A549 (cell line): ENCODE results near the gene ERRFI1. TPM values are rescaled to one million over a fixed set of nuclear protein-coding genes. Genes with fewer than 3 reads are reported as not detected.

Experiments
- ATAC-seq, 2 experiments: fragments of 200-7000 bp in 1 of 2; fragments of >200 bp in 1 of 2; cut with Nextera tagmentation in 1 of 2; cut with Tn5 transposase in 1 of 2; 3 replicates each; pipeline versions ENCODE4 v1.8.0 to v1.9.1; 2018 to 2020; ENCODE audit warnings: mild to moderate bottlenecking in 1 of 2, moderate library complexity in 1 of 2
- CTCF ChIA-PET: fragments of 300-600 bp; sonication (Branson Sonifier 250); formaldehyde crosslinking; extraction: SDS; loops from one replicate; lab custom pipeline; 2021; ENCODE audit warnings: antibody characterized with exemption, inconsistent platforms; lab: Yijun Ruan, JAX
- POLR2A ChIA-PET: fragments of 350-600 bp; formaldehyde crosslinking; extraction: SDS; loops from one replicate; lab custom pipeline; 2021; ENCODE audit warnings: antibody characterized with exemption, inconsistent platforms; lab: Yijun Ruan, JAX
- DNase-seq, 2 experiments: peaks; one replicate each; pipeline versions ENCODE4 v3.0.0 to v3.0.0-alpha.2; 2011 to 2016; ENCODE audit warnings: low read depth in 1 of 2, low spot score in 1 of 2
- FAIRE-seq: peaks from 2 replicates; lab custom pipeline; 2011; peaks lifted over from hg19 to GRCh38; lab: Jason Lieb, UNC
- H3K27ac ChIP-seq, 2 experiments: fragments of >200 bp; sonication (Bioruptor Twin); formaldehyde crosslinking; 3 replicates each; pipeline ENCODE4 v1.5.1; 2016 to 2017
- H3K4me1 ChIP-seq: fragments of >200 bp; sonication (Bioruptor Twin); formaldehyde crosslinking; 3 replicates; pipeline ENCODE4 v1.6.1; 2016
- H3K4me2 ChIP-seq: fragments of >200 bp; sonication (Bioruptor Twin); formaldehyde crosslinking; 3 replicates; pipeline ENCODE4 v1.6.1; 2016
- H3K4me3 ChIP-seq: fragments of >200 bp; sonication (Bioruptor Twin); formaldehyde crosslinking; 3 replicates; pipeline ENCODE4 v1.5.1; 2016
- H3K9me3 ChIP-seq: fragments of >200 bp; sonication (Bioruptor Twin); formaldehyde crosslinking; 3 replicates; pipeline ENCODE4 v1.6.1; 2016
- ATOH8 ChIP-seq: fragments of 250-450 bp; sonication (Bioruptor Pico); IDR thresholded peaks from 2 replicates; pipeline ENCODE4 v1.5.0; 2020; ENCODE audit warnings: low read depth, mild to moderate bottlenecking, moderate library complexity
- CBX2 ChIP-seq: fragments of 200-600 bp; sonication (generic); IDR thresholded peaks from 2 replicates; pipeline ENCODE4 v1.6.1; 2016; ENCODE audit warnings: low read depth, mild to moderate bottlenecking, borderline replicate concordance
- CBX8 ChIP-seq: fragments of 200-600 bp; sonication (generic); IDR thresholded peaks from 2 replicates; pipeline ENCODE4 v1.6.1; 2016
- CEBPB ChIP-seq, 2 experiments: fragments of >200 bp in 1 of 2; sonication (Bioruptor Twin) in 1 of 2; formaldehyde crosslinking in 1 of 2; IDR thresholded peaks; 2 replicates each; pipeline ENCODE4 v1.6.1; 2012 to 2016
- CTCF ChIP-seq: fragments of >200 bp; sonication (Bioruptor Twin); formaldehyde crosslinking; IDR thresholded peaks from 3 replicates; pipeline ENCODE4 v1.5.1; 2016
- E2F6 ChIP-seq: IDR thresholded peaks from 2 replicates; pipeline ENCODE4 v1.6.1; 2012; ENCODE audit warnings: low read depth, borderline replicate concordance
- EHF ChIP-seq: fragments of 250-450 bp; sonication (Bioruptor Pico); IDR thresholded peaks from 2 replicates; pipeline ENCODE4 v1.5.0; 2020; ENCODE audit warnings: mild to moderate bottlenecking
- EHMT2 ChIP-seq: fragments of 200-600 bp; sonication (generic); IDR thresholded peaks from 2 replicates; pipeline ENCODE4 v1.6.1; 2016; ENCODE audit warnings: antibody characterized with exemption, low read depth, mild to moderate bottlenecking, moderate library complexity
- EP300 ChIP-seq, 2 experiments: fragments of >200 bp; sonication (Bioruptor Twin); formaldehyde crosslinking; IDR thresholded peaks; 2 replicates in 1 of 2; 3 replicates in 1 of 2; pipeline ENCODE4 v1.6.1; 2016 to 2017
- FOSL2 ChIP-seq, 2 experiments: fragments of 450-650 bp in 1 of 2; fragments of >200 bp in 1 of 2; sonication (Bioruptor Twin) in 1 of 2; formaldehyde crosslinking; IDR thresholded peaks; 2 replicates each; pipeline versions ENCODE4 v1.5.0 to v1.6.1; 2016 to 2020; ENCODE audit warnings: mild to moderate bottlenecking in 1 of 2, moderate library complexity in 1 of 2
- FOXS1 ChIP-seq: fragments of 250-450 bp; sonication (Bioruptor Pico); IDR thresholded peaks from 2 replicates; pipeline ENCODE4 v1.5.0; 2020; ENCODE audit warnings: mild to moderate bottlenecking, moderate library complexity
- GATA3 ChIP-seq: IDR thresholded peaks from 2 replicates; pipeline ENCODE4 v1.6.1; 2012; ENCODE audit warnings: borderline replicate concordance
- HOXA7 ChIP-seq: fragments of 250-450 bp; sonication (Bioruptor Pico); IDR thresholded peaks from 2 replicates; pipeline ENCODE4 v1.5.0; 2020; ENCODE audit warnings: mild to moderate bottlenecking, moderate library complexity
- HOXB5 ChIP-seq: fragments of 250-450 bp; sonication (Bioruptor Pico); IDR thresholded peaks from 2 replicates; pipeline ENCODE4 v1.5.0; 2020; ENCODE audit warnings: mild to moderate bottlenecking, moderate library complexity
- JUN ChIP-seq, 2 experiments: fragments of >200 bp; sonication (Bioruptor Twin); formaldehyde crosslinking; IDR thresholded peaks; 2 replicates in 1 of 2; 3 replicates in 1 of 2; pipeline ENCODE4 v1.6.1; 2016 to 2017
- JUNB ChIP-seq: fragments of >200 bp; sonication (Bioruptor Twin); formaldehyde crosslinking; IDR thresholded peaks from 2 replicates; pipeline ENCODE4 v1.6.1; 2016
- MAFK ChIP-seq: fragments of 450-650 bp; IDR thresholded peaks from 2 replicates; pipeline ENCODE4 v1.6.1; 2014; ENCODE audit not compliant: partially characterized antibody
- MAX ChIP-seq: IDR thresholded peaks from 2 replicates; pipeline ENCODE4 v1.6.1; 2012
- MAZ ChIP-seq: fragments of 150-350 bp; IDR thresholded peaks from 2 replicates; pipeline ENCODE4 v1.6.1; 2014; ENCODE audit warnings: antibody characterized with exemption, low read depth, low read length, borderline replicate concordance
- NFE2L2 ChIP-seq: fragments of 150-350 bp; conservative IDR thresholded peaks from 2 replicates; pipeline ENCODE4 v1.6.1; 2014; ENCODE audit warnings: low read length
- NPAS2 ChIP-seq: fragments of 250-450 bp; sonication (Bioruptor Pico); IDR thresholded peaks from 2 replicates; pipeline ENCODE4 v1.8.0; 2022; ENCODE audit warnings: mild to moderate bottlenecking, moderate library complexity, borderline replicate concordance
- NR3C1 ChIP-seq: fragments of >200 bp; sonication (Bioruptor Twin); formaldehyde crosslinking; IDR thresholded peaks from 3 replicates; pipeline ENCODE4 v1.6.1; 2017
- PBX3 ChIP-seq: IDR thresholded peaks from 2 replicates; pipeline ENCODE4 v1.6.1; 2012
- POLR2A ChIP-seq: IDR thresholded peaks from 2 replicates; pipeline ENCODE4 v1.6.1; 2012; ENCODE audit warnings: mild to moderate bottlenecking, low read length
- POLR2AphosphoS2 ChIP-seq: conservative IDR thresholded peaks from 2 replicates; pipeline ENCODE4 v1.6.1; 2012; ENCODE audit warnings: low read length, improper control_type of control experiment, inconsistent platforms
- RAD21 ChIP-seq, 2 experiments: fragments of >200 bp in 1 of 2; sonication (Bioruptor Twin) in 1 of 2; formaldehyde crosslinking in 1 of 2; IDR thresholded peaks in 1 of 2; conservative IDR thresholded peaks in 1 of 2; 2 replicates in 1 of 2; 3 replicates in 1 of 2; pipeline ENCODE4 v1.6.1; 2012 to 2018; ENCODE audit warnings: inconsistent platforms in 1 of 2
- RFX5 ChIP-seq: fragments of 450-650 bp; IDR thresholded peaks from 2 replicates; pipeline ENCODE4 v1.7.1; 2014; ENCODE audit warnings: antibody characterized with exemption, mild to moderate bottlenecking, moderate library complexity
- SMC3 ChIP-seq: fragments of >200 bp; sonication (Bioruptor Twin); formaldehyde crosslinking; IDR thresholded peaks from 3 replicates; pipeline ENCODE4 v1.6.1; 2018; ENCODE audit warnings: inconsistent platforms
- TFCP2L1 ChIP-seq: fragments of 250-450 bp; sonication (Bioruptor Pico); IDR thresholded peaks from 2 replicates; pipeline ENCODE4 v1.5.0; 2021; ENCODE audit warnings: mild to moderate bottlenecking
- TP53 ChIP-seq: fragments of 250-450 bp; sonication (Bioruptor Pico); IDR thresholded peaks from 2 replicates; pipeline ENCODE4 v1.5.0; 2021; ENCODE audit warnings: mild to moderate bottlenecking, moderate library complexity
- ZC3H11A ChIP-seq: fragments of 450-650 bp; IDR thresholded peaks from 2 replicates; pipeline ENCODE4 v1.6.1; 2014; ENCODE audit warnings: antibody characterized with exemption, mild to moderate bottlenecking
- ZFP36 ChIP-seq: fragments of 450-650 bp; IDR thresholded peaks from 2 replicates; pipeline ENCODE4 v1.6.1; 2014; ENCODE audit warnings: borderline replicate concordance; ENCODE audit not compliant: partially characterized antibody
- WGBS: methylation state at CpG from one replicate; pipeline ENCODE4 v1.1.6; 2017; ENCODE audit errors: missing lambda C conversion rate; 5-methylcytosine and 5-hydroxymethylcytosine counted together
- polyA plus RNA-seq, 4 experiments: library from polyadenylated mRNA; depleted of rRNA in 3 of 4; stranded (reverse); fragments of >200 nt; fragmentation: RNase III in 1 of 4; extraction: RNeasy Plus Mini Kit Qiagen cat#74134 plus additional on column Dnase treatment in 1 of 4; gene quantifications; 2 replicates in 3 of 4; 3 replicates in 1 of 4; pipeline ENCODE4 v1.2.3, GENCODE V29; 2011 to 2017

The ERRFI1 gene
- polyA plus RNA-seq, 2 of the 4 experiments (the other 2 are of a cell fraction): 51.0 to 217 TPM

- TF ChIP-seq NFE2L2 (no peak), PBX3 (no peak), RFX5 (no peak), POLR2AphosphoS2 (no peak), SMC3 (peak; percentile 22; the same call in 2 of the 3 replicates), NR3C1 (no peak), EHMT2 (no peak), GATA3 (peak; percentile 20; the same call in 1 of the 2 replicates), FOXS1 (no peak), TP53 (CRISPR knock-in tag) (no peak), CTCF (no peak), JUNB (peak; percentile 65), FOSL2 (IDR thresholded peaks at IDR 0.05) (peak; percentile 69), FOSL2 (CRISPR knock-in tag; IDR thresholded peaks at IDR 0.05) (peak; percentile 91), E2F6 (no peak), JUN (IDR thresholded peaks at IDR 0.05) (no peak), MAX (no peak), MAFK (peak; percentile 76)
Measured at GRCh38 chr1:8055973-8056372, 29.9 kb upstream of the ERRFI1 start (continued).

GRCh38 chr1:8053878-8054567 is 27.9 kb upstream of the ERRFI1 start:
- DNase-seq: no peak
- H3K4me1 ChIP-seq: peaks cover 37% of the 10 kb centered on the region
- 79% methylated on average over 5 of the region's 5 CpGs for WGBS
- no peak overlapping the region for H3K4me3 ChIP-seq
- CTCF ChIA-PET: interaction anchor here (1.4 to 1.7 kb wide), 2 partner anchors 24 kb away, joined by 4 to 5 read pairs; no protein-coding TSS in a partner anchor
- no peaks in the 10 kb centered on the region for H3K9me3 ChIP-seq
- POLR2A ChIA-PET: interaction anchor here (0.6 kb wide), 2 partner anchors 26 to 199 kb away, joined by 3 to 5 read pairs; no protein-coding TSS in a partner anchor
- H3K4me2 ChIP-seq: no peak overlapping the region
- no peak for FAIRE-seq
- no peak for ATAC-seq
- no peak for TF ChIP-seq GATA3
- TF ChIP-seq NPAS2 (CRISPR knock-in tag): no peak
- no peak for TF ChIP-seq CBX8
- peak overlapping the region; percentile 77 to 99; a peak in 5 of 6 replicates for H3K27ac ChIP-seq

- Histone ChIP-seq H3K4me2 (no peak overlapping the region), H3K4me3 (no peak overlapping the region), H3K27ac (peak overlapping the region; percentile 53 to 78; a peak in 5 of 6 replicates), H3K4me1 (peaks cover 46% of the 10 kb centered on the region), H3K9me3 (no peaks in the 10 kb centered on the region)
- ATAC-seq (no peak), FAIRE-seq (no peak), DNase-seq (no peak)
- WGBS: 96% methylated on average over 4 of the region's 4 CpGs
- CTCF ChIA-PET: interaction anchor here (0.7 kb wide), 1 partner anchor 13 kb away, joined by 3 read pairs; no protein-coding TSS in a partner anchor
- TF ChIP-seq EHMT2 (no peak), CBX8 (no peak), NR3C1 (no peak), RAD21 (conservative IDR thresholded peaks at IDR 0.05 in 1 of 2, IDR thresholded peaks at IDR 0.05 in 1 of 2) (no peak), ZFP36 (no peak), CEBPB (IDR thresholded peaks at IDR 0.05) (no peak), CBX2 (no peak), EP300 (IDR thresholded peaks at IDR 0.05) (no peak), HOXA7 (CRISPR knock-in tag) (no peak), NPAS2 (CRISPR knock-in tag) (no peak), ATOH8 (no peak), JUN (IDR thresholded peaks at IDR 0.05) (no peak), TFCP2L1 (CRISPR knock-in tag) (no peak), POLR2A (no peak), MAZ (no peak), ZC3H11A (no peak), EHF (CRISPR knock-in tag) (no peak), HOXB5 (CRISPR knock-in tag) (no peak), TP53 (CRISPR knock-in tag) (no peak)
- POLR2A ChIA-PET: no interaction called here
Measured at GRCh38 chr1:8051650-8052049, 25.5 kb upstream of the ERRFI1 start.
